H9 (cell line): ENCODE results near the gene ULK4. TPM values are rescaled to one million over a fixed set of nuclear protein-coding genes. Genes with fewer than 3 reads are reported as not detected.

ENCODE experiments used
- DNase-seq: peaks from one replicate; pipeline ENCODE4 v3.0.0-alpha.2; 2017
- H2AFZ ChIP-seq: one replicate; pipeline ENCODE4 v1.6.1; 2013; ENCODE audit warnings: mild to moderate bottlenecking, low read length, control low read depth, moderate library complexity
- H2AK5ac ChIP-seq: 2 replicates; pipeline ENCODE4 v1.6.1; 2013; ENCODE audit warnings: low read length, control low read depth, mixed read lengths; ENCODE audit not compliant: insufficient read length
- H2BK120ac ChIP-seq: one replicate; pipeline ENCODE4 v1.6.1; 2013; ENCODE audit warnings: low read depth, mild to moderate bottlenecking, low read length, control low read depth, inconsistent platforms; ENCODE audit not compliant: poor library complexity, severe bottlenecking
- H2BK12ac ChIP-seq: 2 replicates; pipeline ENCODE4 v1.6.1; 2013; ENCODE audit warnings: low read length, control low read depth, mixed read lengths, low read depth; ENCODE audit not compliant: insufficient read length
- H2BK15ac ChIP-seq: 2 replicates; pipeline ENCODE4 v1.6.1; 2013; ENCODE audit warnings: low read depth, low read length, control low read depth
- H2BK20ac ChIP-seq: one replicate; pipeline ENCODE4 v1.6.1; 2013; ENCODE audit warnings: low read depth, mild to moderate bottlenecking, low read length, control low read depth, inconsistent platforms; ENCODE audit not compliant: poor library complexity, severe bottlenecking
- H2BK5ac ChIP-seq: 2 replicates; pipeline ENCODE4 v1.6.1; 2013; ENCODE audit warnings: low read length, control low read depth, mixed read lengths; ENCODE audit not compliant: insufficient read length
- H3K14ac ChIP-seq: 2 replicates; pipeline ENCODE4 v1.6.1; 2013; ENCODE audit warnings: low read length, control low read depth; ENCODE audit not compliant: insufficient read depth
- H3K18ac ChIP-seq: 2 replicates; pipeline ENCODE4 v1.6.1; 2013; ENCODE audit warnings: low read depth, mild to moderate bottlenecking, mixed read lengths, low read length, control low read depth; ENCODE audit not compliant: insufficient read length
- H3K23ac ChIP-seq: 2 replicates; pipeline ENCODE4 v1.6.1; 2013; ENCODE audit warnings: low read length, control low read depth, mixed read lengths, low read depth; ENCODE audit not compliant: insufficient read length
- H3K23me2 ChIP-seq: 2 replicates; pipeline ENCODE4 v1.6.1; 2013; ENCODE audit warnings: low read depth, mild to moderate bottlenecking, mixed read lengths, low read length, control low read depth; ENCODE audit not compliant: insufficient read length, poor library complexity, severe bottlenecking
- H3K27ac ChIP-seq: 2 replicates; pipeline ENCODE4 v1.5.1; 2013; ENCODE audit warnings: low read length, control low read depth, mixed read lengths, low read depth; ENCODE audit not compliant: insufficient read length
- H3K27me3 ChIP-seq: 2 replicates; pipeline ENCODE4 v1.6.1; 2013; ENCODE audit warnings: low read length, control low read depth, inconsistent platforms; ENCODE audit not compliant: insufficient read depth
- H3K4ac ChIP-seq: 2 replicates; pipeline ENCODE4 v1.6.1; 2013; ENCODE audit warnings: low read depth, mild to moderate bottlenecking, control low read depth, inconsistent platforms, low read length, moderate library complexity
- H3K4me1 ChIP-seq: 2 replicates; pipeline ENCODE4 v1.6.1; 2013; ENCODE audit warnings: low read length, control low read depth, inconsistent platforms; ENCODE audit not compliant: insufficient read depth
- H3K4me2 ChIP-seq: 2 replicates; pipeline ENCODE4 v1.6.1; 2013; ENCODE audit warnings: low read length, control low read depth, mixed read lengths; ENCODE audit not compliant: insufficient read length, insufficient read depth
- H3K56ac ChIP-seq: 2 replicates; pipeline ENCODE4 v1.6.1; 2013; ENCODE audit warnings: low read depth, mild to moderate bottlenecking, mixed read lengths, low read length, control low read depth; ENCODE audit not compliant: insufficient read length
- H3K79me1 ChIP-seq: 2 replicates; pipeline ENCODE4 v1.6.1; 2013; ENCODE audit warnings: low read depth, mild to moderate bottlenecking, moderate library complexity, low read length, control low read depth, inconsistent platforms; ENCODE audit not compliant: insufficient read depth, poor library complexity, severe bottlenecking
- H3K79me2 ChIP-seq: 2 replicates; pipeline ENCODE4 v1.6.1; 2013; ENCODE audit warnings: low read length, control low read depth, inconsistent platforms; ENCODE audit not compliant: insufficient read depth
- H3K9ac ChIP-seq: 2 replicates; pipeline ENCODE4 v1.6.1; 2013; ENCODE audit warnings: low read length, control low read depth, mixed read lengths; ENCODE audit not compliant: insufficient read length; ENCODE audit errors: extremely low read depth
- H3K9me3 ChIP-seq: one replicate; pipeline ENCODE4 v1.6.1; 2013; ENCODE audit warnings: low read depth, low read length, inconsistent platforms; ENCODE audit not compliant: control insufficient read depth
- H3T11ph ChIP-seq: one replicate; pipeline ENCODE4 v1.6.1; 2013; ENCODE audit warnings: mild to moderate bottlenecking, low read length, control low read depth, inconsistent platforms
- H4K20me1 ChIP-seq: one replicate; pipeline ENCODE4 v1.6.1; 2013; ENCODE audit not compliant: control insufficient read depth, insufficient read length, insufficient read depth
- H4K5ac ChIP-seq: 2 replicates; pipeline ENCODE4 v1.6.1; 2013; ENCODE audit warnings: low read depth, mild to moderate bottlenecking, mixed read lengths, low read length, control low read depth; ENCODE audit not compliant: insufficient read length
- H4K8ac ChIP-seq: replicated peaks from 2 replicates; pipeline ENCODE4 v1.6.1; 2013; ENCODE audit warnings: low read length, control low read depth, mixed read lengths, low read depth; ENCODE audit not compliant: insufficient read length
- H4K91ac ChIP-seq: 2 replicates; pipeline ENCODE4 v1.6.1; 2013; ENCODE audit warnings: low read depth, mild to moderate bottlenecking, moderate library complexity, mixed read lengths, low read length, control low read depth; ENCODE audit not compliant: insufficient read length
- H3K27ac Mint-ChIP-seq, 3 experiments: 2 replicates in 2 of 3; 3 replicates in 1 of 3; pipeline ENCODE4 v1.8.0; 2020 to 2021; ENCODE audit warnings: mixed read lengths in 3 of 3, mild to moderate bottlenecking in 1 of 3, moderate library complexity in 1 of 3
- H3K27me3 Mint-ChIP-seq: 2 replicates; pipeline ENCODE4 v1.8.0; 2021; ENCODE audit warnings: low read depth, mild to moderate bottlenecking, moderate library complexity, mixed read lengths
- H3K36me3 Mint-ChIP-seq, 3 experiments: 2 replicates in 2 of 3; 3 replicates in 1 of 3; pipeline ENCODE4 v1.8.0; 2020 to 2021; ENCODE audit warnings: low read depth in 3 of 3, mixed read lengths in 3 of 3; ENCODE audit not compliant: insufficient read depth in 1 of 3
- H3K4me1 Mint-ChIP-seq, 2 experiments: 2 replicates each; pipeline ENCODE4 v1.8.0; 2020; ENCODE audit warnings: mixed read lengths in 2 of 2
- H3K4me3 Mint-ChIP-seq, 2 experiments: 2 replicates in 1 of 2; 3 replicates in 1 of 2; pipeline ENCODE4 v1.8.0; 2020 to 2021; ENCODE audit warnings: mild to moderate bottlenecking in 2 of 2, mixed read lengths in 2 of 2, moderate library complexity in 1 of 2
- H3K9me3 Mint-ChIP-seq, 2 experiments: 2 replicates in 1 of 2; 3 replicates in 1 of 2; pipeline ENCODE4 v1.8.0; 2020; ENCODE audit warnings: mild to moderate bottlenecking in 2 of 2, mixed read lengths in 2 of 2, moderate library complexity in 1 of 2
- CTCF ChIP-seq: fragments of 200-600 bp; sonication (generic); conservative IDR thresholded peaks from 3 replicates; pipeline ENCODE4 v1.8.0; 2021; ENCODE audit warnings: antibody characterized with exemption, mild to moderate bottlenecking
- WGBS: extraction: QIAGEN DNeasy Blood & Tissue Kit; methylation state at CpG from one replicate; pipeline ENCODE4 v1.1.7; 2013; ENCODE audit warnings: missing lambda C conversion rate, low lambda C conversion rate, mixed read lengths; ENCODE audit not compliant: insufficient read length; ENCODE audit errors: extremely low coverage; 5-methylcytosine and 5-hydroxymethylcytosine counted together
- total RNA-seq: library from RNA; stranded (reverse); gene quantifications from 2 replicates; pipeline ENCODE4 v1.2.1, GENCODE V29; 2021

ULK4 gene
- total RNA-seq, 1 experiment from 2014 or later: 12.9 TPM

- no peak overlapping the region for H3K23ac ChIP-seq
- H3K36me3 Mint-ChIP-seq: peaks cover 5 to 18% (median 12%) of the 10 kb centered on the region in 3 experiments
- no CpG with 5 or more reads among the region's 2 CpGs for WGBS
- TF ChIP-seq CTCF: no peak
- H2BK12ac ChIP-seq: no peak overlapping the region
- no peaks in the 10 kb centered on the region for H3K23me2 ChIP-seq
- H3K56ac ChIP-seq: no peak overlapping the region
- H3K27me3 Mint-ChIP-seq: no peaks in the 10 kb centered on the region
- peaks cover under 1% of the 10 kb centered on the region for H3K9me3 ChIP-seq
- peaks cover 15 to 16% of the 10 kb centered on the region in 2 experiments for H3K9me3 Mint-ChIP-seq
- H2BK120ac ChIP-seq: no peak overlapping the region
- no peak overlapping the region for H3K4me2 ChIP-seq
- H4K20me1 ChIP-seq: no peaks in the 10 kb centered on the region
- H3K27ac Mint-ChIP-seq: peak overlapping the region in 2 of 3 experiments; percentile 58 to 63; a peak in 2 of 7 replicates
- H3K18ac ChIP-seq: no peak overlapping the region
- H2AFZ ChIP-seq: no peak overlapping the region
- DNase-seq: no peak
- H4K91ac ChIP-seq: no peak overlapping the region
- no peak overlapping the region for H3K14ac ChIP-seq
- H2BK15ac ChIP-seq: no peak overlapping the region
- no peak overlapping the region for H2BK5ac ChIP-seq
- H3K4ac ChIP-seq: no peak overlapping the region
- H3K79me2 ChIP-seq: no peaks in the 10 kb centered on the region
- H3K79me1 ChIP-seq: no peaks in the 10 kb centered on the region
- no peaks in the 10 kb centered on the region; the same call in 1 of the 2 replicates for H3K4me1 ChIP-seq
- no peaks in the 10 kb centered on the region for H3K27me3 ChIP-seq
- H3K4me1 Mint-ChIP-seq: peaks cover 23% of the 10 kb centered on the region in 2 experiments
- no peak overlapping the region for H2BK20ac ChIP-seq
- no peak overlapping the region for H2AK5ac ChIP-seq
- no peak overlapping the region for H3K4me3 Mint-ChIP-seq
- H3K9ac ChIP-seq: no peak overlapping the region
- no peak overlapping the region for H4K5ac ChIP-seq
- H3T11ph ChIP-seq: no peak overlapping the region
- H4K8ac ChIP-seq: no peak overlapping the region
- H3K27ac ChIP-seq: no peak overlapping the region
These were observed 308.2 kb downstream of the ULK4 start for GRCh38 chr3:41653571-41654239.
